Peyer's patch (tissue), 4 donors: ENCODE measurements around the gene DNAJB11.
"Not testable (repeated sequence)": the region's sequence is repeated elsewhere in the genome, so short reads cannot be mapped to it uniquely, and the experiment has no call there.

Experiments used
- CTCF ChIP-seq, 6 experiments: fragments of 450-650 bp in 4 of 6; fragments of 200-600 bp in 2 of 6; sonication (generic) in 1 of 6; IDR thresholded peaks; one replicate each; pipeline ENCODE4 v1.5.1; 2017 to 2019; ENCODE audit warnings: antibody characterized with exemption in 6 of 6, mild to moderate bottlenecking in 3 of 6, moderate library complexity in 1 of 6
- POLR2A ChIP-seq, 2 donors: fragments of 450-650 bp; IDR thresholded peaks; one replicate each; pipeline ENCODE4 v1.5.1; 2017; ENCODE audit warnings: antibody characterized with exemption in 2 of 2, mild to moderate bottlenecking in 2 of 2, moderate library complexity in 2 of 2

GRCh38 chr3:186634207-186634606 is 63.7 kb downstream of the DNAJB11 start:
- TF ChIP-seq CTCF, POLR2A (IDR thresholded peaks at IDR 0.05): not testable (repeated sequence)
